Stimulated activated CD8-positive, alpha-beta memory T cell treated with anti-CD3 and anti-CD28 coated beads, Interleukin-12 subunit alpha, Interleukin-12 subunit beta, amount 100 ng/mL, for 24 hours (primary cell): ENCODE results near the gene PCYT1B.
"Not testable (repeated sequence)": the region's sequence is repeated elsewhere in the genome, so short reads cannot be mapped to it uniquely, and the experiment has no call there.

Source experiments
- DNase-seq: peaks from one replicate; pipeline ENCODE4 v3.0.0-alpha.2; 2020; ENCODE audit errors: extremely low read depth

Gene PCYT1B

DNA sequence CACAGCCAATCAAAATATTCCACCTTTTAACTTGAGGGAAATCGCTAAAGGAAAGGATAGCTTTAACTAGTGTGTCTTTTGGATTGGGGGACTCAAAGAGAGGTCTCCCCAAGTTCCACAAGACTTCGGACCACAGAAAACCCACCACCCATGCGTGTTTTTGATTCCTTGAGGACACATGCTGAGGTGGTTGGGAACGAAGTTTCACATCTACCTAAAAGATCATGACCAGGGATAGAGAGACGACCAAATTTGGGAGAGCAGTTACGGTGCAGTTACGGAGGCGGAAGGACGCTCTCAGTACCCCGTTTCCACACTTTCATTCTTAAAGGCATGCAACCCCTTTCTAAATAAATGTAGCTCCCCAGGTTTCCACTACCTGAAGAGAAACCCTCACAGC, 1.1 kb downstream of the PCYT1B start:
- no peak for DNase-seq

- DNase-seq = no peak
Measured at GRCh38 chrX:24643116-24643515, 4.0 kb downstream of the PCYT1B start.

GRCh38 chrX:24629701-24630100, 17.4 kb downstream of the PCYT1B start:
- no peak for DNase-seq

DNA sequence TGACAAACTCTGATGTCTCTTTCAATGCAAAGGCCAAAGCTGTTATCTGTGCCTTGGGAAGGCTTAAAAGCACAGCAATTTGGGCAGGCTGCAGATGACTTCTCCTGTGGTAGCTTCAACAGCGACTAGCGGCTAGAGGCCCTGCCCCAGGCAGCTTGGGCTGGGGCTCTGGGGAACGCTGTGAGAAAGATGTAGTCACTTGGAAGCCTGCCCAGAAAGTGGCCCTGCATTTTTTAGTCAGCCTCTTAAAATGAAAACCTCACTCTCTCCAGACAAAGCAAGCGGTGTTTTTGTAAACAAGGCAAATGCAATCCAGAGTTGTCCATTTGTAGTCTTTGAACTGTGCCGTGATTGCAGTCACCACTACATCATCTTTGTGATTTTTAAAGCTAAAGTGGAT, 27.5 kb downstream of the PCYT1B start:
- DNase-seq = no peak

GRCh38 chrX:24610516-24610915, 36.6 kb downstream of the PCYT1B start:
- no peak for DNase-seq

DNA sequence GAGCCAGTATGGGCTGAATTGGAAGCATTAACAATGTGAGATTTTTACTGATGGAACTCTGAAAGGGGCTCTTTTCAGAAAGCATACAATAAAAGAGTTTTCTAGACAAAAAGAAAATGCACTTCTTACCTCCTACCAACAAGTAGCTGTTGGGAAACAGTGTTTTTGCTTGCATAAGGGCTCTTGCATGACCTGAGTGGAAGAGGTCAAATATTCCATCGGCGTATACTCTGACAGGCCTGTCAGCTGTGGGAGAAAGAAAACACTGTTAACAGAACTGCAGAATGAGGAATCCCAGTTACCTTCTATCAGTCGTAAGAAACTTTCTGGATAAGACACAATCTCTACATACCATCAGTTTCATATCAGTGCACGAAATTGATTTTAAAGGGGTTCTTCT, 39.5 kb downstream of the PCYT1B start:
- no peak for DNase-seq

GRCh38 chrX:24605941-24606340, 41.2 kb downstream of the PCYT1B start:
- not testable (repeated sequence) for DNase-seq

- DNase-seq = no peak
Measured at GRCh38 chrX:24603191-24603590, 44.0 kb downstream of the PCYT1B start.

- no peak for DNase-seq
Measured at GRCh38 chrX:24601858-24602257, 45.3 kb downstream of the PCYT1B start.

DNA sequence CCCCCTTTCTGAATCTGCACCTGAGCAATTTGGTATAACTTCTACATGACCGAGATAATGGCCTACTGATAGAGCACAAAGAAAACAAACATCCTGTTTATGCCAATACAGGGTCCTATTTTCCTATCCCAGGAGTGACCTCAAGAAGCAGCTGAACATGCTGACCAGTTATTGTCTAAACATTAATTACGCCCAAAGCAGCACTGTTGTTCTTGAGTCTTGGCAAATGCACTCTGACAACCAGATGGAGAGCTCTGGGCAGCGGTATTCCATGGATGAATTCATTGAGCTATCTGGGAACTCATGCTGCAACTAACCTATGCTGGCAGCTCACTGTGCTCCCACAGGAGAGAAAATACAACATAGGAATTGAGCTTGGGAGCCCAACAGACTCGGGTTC, 52.6 kb downstream of the PCYT1B start:
- DNase-seq = no peak

DNA sequence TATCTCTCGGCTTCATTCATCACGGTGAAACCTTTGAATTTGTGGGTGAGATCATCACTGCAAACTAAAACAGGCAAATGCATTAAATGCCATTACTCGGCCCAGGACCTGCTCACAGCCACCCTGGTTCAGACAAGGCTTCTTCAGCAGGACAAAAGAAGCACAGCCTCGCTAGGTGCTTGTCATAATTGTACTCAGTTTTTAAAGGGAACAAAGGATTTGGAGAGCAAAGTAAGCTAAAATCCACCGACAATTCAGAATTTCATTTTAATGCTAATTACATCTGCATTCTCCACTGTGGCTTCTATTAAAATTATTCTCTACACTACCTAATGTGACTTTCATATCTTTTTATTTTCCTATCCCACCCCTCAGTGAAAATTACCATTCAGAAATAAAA, 57.0 kb downstream of the PCYT1B start:
- DNase-seq = no peak

- DNase-seq = no peak
Measured at GRCh38 chrX:24577091-24577490, 70.1 kb downstream of the PCYT1B start.

- no peak for DNase-seq
Measured at GRCh38 chrX:24575496-24575895, 71.7 kb downstream of the PCYT1B start.

- no peak for DNase-seq
Measured at GRCh38 chrX:24574743-24575142, 72.4 kb downstream of the PCYT1B start.

- no peak for DNase-seq
Measured at GRCh38 chrX:24567169-24567568, 80.0 kb downstream of the PCYT1B start.

GRCh38 chrX:24566240-24566639, 80.9 kb downstream of the PCYT1B start:
- DNase-seq = no peak

DNA sequence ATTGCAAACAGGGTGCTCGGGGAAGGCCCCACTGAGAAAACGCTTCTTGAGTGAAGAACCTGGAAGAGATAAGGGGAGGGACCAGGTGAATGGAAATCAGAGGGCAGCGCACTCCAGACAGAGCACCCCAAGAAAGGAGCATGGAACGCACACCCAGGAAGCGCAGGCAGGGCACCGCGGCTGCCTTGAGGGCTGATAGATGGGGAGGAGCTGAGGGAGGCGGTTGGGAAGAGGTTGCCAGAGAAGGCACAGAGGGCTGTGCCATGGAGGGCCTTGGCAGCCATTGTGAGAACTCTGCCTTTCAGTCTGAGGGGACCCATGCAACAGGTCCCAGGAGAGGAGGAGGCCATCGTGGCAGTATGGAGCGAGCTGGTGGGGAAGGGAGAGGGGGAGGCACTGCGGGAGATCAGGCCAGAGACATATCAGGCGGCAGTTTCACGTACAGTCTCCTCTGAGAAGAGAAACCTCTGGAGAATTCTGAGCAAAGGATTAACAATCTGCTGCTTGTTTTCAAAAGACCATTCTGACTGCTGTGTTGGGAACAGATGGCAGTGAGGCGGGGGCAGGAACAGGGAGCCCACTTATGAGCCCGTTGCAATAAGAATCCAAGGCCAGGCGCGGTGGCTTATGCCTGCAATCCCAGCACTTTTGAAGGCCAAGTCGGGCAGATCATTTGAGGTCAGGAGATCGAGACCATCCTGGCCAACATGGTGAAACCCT, 83.7 kb downstream of the PCYT1B start:
- DNase-seq = no peak

GRCh38 chrX:24561121-24561520, 86.0 kb downstream of the PCYT1B start:
- DNase-seq = no peak

- no peak for DNase-seq
Measured at GRCh38 chrX:24553011-24553410, 94.1 kb downstream of the PCYT1B start.

GRCh38 chrX:24550166-24550565, 97.0 kb downstream of the PCYT1B start:
- DNase-seq = no peak

GRCh38 chrX:24547961-24548360, 99.2 kb downstream of the PCYT1B start:
- no peak for DNase-seq

GRCh38 chrX:24542756-24543155, 104.4 kb downstream of the PCYT1B start:
- DNase-seq = no peak

GRCh38 chrX:24536551-24536950, 110.6 kb downstream of the PCYT1B start:
- DNase-seq = no peak

DNA sequence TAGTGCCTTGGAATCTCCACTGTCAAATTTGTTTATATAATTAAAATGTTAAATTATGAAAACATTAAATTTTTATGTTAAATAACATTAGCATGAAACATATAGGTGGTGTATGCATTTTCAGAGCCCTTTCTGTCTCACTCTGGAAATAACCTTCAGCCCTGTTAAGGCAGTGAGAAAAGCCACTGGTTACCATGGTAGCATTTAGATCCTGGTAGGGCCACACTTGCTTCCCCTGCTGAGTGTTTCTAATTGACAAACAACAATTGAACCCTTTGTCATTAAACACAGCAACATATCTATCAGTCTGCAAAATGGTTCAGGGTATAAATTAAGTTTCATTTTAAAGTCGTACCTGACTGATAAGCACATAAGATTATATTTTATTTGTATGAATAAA, 118.5 kb downstream of the PCYT1B start:
- DNase-seq = no peak
